ENCODE measurements around the gene BMPR1A. TPM values are rescaled to one million over a fixed set of nuclear protein-coding genes. Genes with fewer than 3 reads are reported as not detected.

BMPR1A gene
- total RNA-seq, 6 experiments from 2014 or later, result 41.9 to 50.5 (median 46.6) TPM

DNA sequence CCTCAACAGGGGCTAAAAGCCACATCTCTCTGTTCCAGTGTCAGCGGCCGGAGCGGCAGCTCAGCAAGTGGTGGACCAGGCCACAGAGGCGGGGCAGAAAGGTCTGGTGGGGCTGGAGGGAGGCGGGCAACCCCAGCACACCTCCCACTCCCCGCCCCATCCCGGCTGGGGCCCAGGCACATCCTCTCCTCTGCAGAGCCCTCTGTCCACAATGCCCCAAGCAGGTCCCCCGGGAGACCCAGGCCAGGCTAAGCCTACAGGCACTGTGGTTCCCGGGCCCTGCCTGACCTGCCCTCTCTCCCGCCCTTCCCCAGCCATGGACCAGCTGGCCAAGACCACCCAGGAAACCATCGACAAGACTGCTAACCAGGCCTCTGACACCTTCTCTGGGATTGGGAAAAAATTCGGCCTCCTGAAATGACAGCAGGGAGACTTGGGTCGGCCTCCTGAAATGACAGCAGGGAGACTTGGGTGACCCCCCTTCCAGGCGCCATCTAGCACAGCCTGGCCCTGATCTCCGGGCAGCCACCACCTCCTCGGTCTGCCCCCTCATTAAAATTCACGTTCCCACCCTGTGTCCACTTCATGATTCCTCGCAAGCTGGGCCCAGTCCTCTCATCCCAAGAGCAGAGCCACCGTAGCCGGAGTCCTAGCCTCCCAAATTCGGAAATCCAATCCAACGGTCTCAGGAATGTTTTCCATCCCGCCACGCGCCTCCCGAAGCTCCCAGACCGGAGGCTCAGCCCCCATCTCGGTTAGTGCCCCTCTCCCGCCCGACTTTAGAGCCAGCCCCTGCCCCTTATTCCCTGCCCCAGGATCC lies 214.0 kb downstream of the BMPR1A start:
- peaks cover 9% of the 10 kb centered on the region; the same call in 1 of the 2 replicates for H3K27me3 Mint-ChIP-seq (ENCODE audit: insufficient read depth)
- TF ChIP-seq, protein P1, sequence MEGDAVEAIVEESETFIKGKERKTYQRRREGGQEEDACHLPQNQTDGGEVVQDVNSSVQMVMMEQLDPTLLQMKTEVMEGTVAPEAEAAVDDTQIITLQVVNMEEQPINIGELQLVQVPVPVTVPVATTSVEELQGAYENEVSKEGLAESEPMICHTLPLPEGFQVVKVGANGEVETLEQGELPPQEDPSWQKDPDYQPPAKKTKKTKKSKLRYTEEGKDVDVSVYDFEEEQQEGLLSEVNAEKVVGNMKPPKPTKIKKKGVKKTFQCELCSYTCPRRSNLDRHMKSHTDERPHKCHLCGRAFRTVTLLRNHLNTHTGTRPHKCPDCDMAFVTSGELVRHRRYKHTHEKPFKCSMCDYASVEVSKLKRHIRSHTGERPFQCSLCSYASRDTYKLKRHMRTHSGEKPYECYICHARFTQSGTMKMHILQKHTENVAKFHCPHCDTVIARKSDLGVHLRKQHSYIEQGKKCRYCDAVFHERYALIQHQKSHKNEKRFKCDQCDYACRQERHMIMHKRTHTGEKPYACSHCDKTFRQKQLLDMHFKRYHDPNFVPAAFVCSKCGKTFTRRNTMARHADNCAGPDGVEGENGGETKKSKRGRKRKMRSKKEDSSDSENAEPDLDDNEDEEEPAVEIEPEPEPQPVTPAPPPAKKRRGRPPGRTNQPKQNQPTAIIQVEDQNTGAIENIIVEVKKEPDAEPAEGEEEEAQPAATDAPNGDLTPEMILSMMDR (IDR thresholded peaks at IDR 0.05), result no peak
- peak; percentile 70 for DNase-seq
- H3K4me3 Mint-ChIP-seq, result peak overlapping the region; percentile 90
- peaks cover 62% of the 10 kb centered on the region for H3K4me1 Mint-ChIP-seq (ENCODE audit: low read depth)
- peaks cover 13% of the 10 kb centered on the region for H3K36me3 Mint-ChIP-seq (ENCODE audit: low read depth)
- peak overlapping the region; percentile 100 for H3K27ac Mint-ChIP-seq
- no peaks in the 10 kb centered on the region for H3K9me3 Mint-ChIP-seq

DNA sequence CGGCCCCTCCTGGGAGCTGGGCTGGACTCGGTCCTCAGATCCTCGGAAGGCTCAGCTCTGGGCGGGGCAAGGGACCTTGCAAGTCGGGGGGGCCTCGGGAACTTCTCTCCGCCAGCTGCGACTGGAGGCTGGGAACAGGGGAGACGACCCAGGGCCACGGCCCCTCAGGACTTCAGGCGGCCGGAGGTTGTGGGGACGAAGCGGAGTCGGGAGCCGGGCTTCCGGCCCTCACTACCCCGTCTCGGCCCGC lies 214.5 kb downstream of the BMPR1A start:
- no peaks in the 10 kb centered on the region for H3K9me3 Mint-ChIP-seq
- H3K4me3 Mint-ChIP-seq, result peak overlapping the region; percentile 90
- peaks cover 9% of the 10 kb centered on the region; the same call in 1 of the 2 replicates for H3K27me3 Mint-ChIP-seq (ENCODE audit: insufficient read depth)
- H3K4me1 Mint-ChIP-seq (ENCODE audit: low read depth), result peaks cover 59% of the 10 kb centered on the region
- no peak for DNase-seq
- TF ChIP-seq, protein P1 (IDR thresholded peaks at IDR 0.05), result no peak
- peaks cover 13% of the 10 kb centered on the region for H3K36me3 Mint-ChIP-seq (ENCODE audit: low read depth)
- peak overlapping the region; percentile 100 for H3K27ac Mint-ChIP-seq

DNA sequence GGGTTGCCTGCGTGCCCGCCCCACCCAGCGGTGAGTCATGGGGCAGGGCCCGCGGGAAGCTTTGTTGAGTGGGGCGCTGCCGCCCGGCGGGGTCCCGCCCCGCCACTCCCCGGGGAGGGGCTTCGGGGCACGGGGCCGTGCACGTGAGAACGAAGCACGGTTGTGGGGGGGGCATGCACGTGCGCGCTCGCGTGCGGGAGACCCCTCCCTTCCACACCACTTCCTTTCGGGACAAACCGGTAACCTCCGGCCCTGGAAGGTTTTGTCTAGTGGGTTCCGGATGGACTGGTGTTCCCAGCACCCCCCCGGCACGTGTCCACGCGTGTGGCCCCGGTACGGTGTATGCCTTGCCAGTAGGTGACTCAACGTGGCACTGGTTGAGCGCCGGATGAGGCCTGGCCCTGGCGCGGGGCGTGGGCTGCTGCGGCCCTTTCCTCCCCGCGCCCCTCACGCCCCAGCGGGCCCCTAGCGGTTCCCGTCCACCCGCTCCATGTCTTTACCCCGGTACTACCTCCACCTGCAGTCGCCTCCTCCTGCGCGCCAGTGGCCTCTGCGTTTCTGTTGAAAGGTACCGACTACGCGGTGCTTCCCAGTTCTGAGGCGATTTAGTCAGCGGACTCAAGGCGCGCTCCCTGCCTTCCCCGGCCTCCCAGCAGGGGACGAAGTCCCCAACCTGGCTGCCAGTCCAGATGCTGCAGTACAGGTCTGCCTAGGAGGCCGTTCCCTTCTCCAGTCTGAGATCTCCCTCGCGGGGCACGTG lies 215.0 kb downstream of the BMPR1A start:
- TF ChIP-seq, protein P1 (IDR thresholded peaks at IDR 0.05), result peak; percentile 40
- peaks cover 9% of the 10 kb centered on the region; the same call in 1 of the 2 replicates for H3K27me3 Mint-ChIP-seq (ENCODE audit: insufficient read depth)
- DNase-seq, result peak; percentile 92
- peaks cover 54% of the 10 kb centered on the region for H3K4me1 Mint-ChIP-seq (ENCODE audit: low read depth)
- peaks cover 13% of the 10 kb centered on the region for H3K36me3 Mint-ChIP-seq (ENCODE audit: low read depth)
- no peaks in the 10 kb centered on the region for H3K9me3 Mint-ChIP-seq
- H3K27ac Mint-ChIP-seq, result peak overlapping the region; percentile 100
- peak overlapping the region; percentile 90 for H3K4me3 Mint-ChIP-seq

DNA sequence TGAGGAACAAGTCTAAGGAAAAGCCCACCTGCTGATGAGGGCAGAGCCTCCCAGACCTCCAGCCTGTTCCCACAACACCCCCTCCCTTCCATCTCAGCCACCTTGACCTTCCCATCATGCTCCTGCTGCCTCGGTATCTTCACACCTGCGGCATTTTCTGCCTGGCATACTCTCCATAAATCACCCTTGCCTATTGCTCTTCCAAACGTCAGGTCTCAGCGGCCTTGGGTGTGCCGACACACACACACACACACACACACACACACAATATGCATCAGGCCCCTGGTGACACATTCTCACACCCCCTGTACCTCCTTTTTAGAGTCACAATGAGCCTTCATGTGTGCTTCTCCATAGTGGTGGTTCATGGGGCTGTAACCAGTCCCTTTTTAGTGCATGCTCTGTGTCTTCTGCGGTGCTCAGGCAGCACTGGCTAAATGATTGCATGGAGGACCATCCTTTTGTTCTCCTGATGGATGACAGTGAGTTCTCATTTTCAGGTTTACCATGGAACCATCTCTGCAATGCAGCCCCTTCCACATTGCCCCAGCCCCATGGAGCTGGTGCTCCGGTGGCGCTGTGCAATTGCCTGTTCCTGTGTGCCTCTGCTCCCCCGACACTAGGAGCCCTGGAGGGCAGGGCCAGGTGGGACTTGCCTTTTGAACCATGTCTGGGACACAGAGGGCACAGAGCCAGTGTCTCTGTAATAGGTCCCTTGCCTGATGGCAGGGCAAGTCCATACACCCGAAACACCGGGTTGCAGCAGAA lies 216.4 kb downstream of the BMPR1A start:
- Mint-ChIP-seq H3K27ac (peak overlapping the region; percentile 100), H3K36me3 (ENCODE audit: low read depth) (peaks cover 13% of the 10 kb centered on the region), H3K4me1 (ENCODE audit: low read depth) (peaks cover 44% of the 10 kb centered on the region), H3K4me3 (peak overlapping the region; percentile 18; the same call in 1 of the 2 replicates), H3K9me3 (no peaks in the 10 kb centered on the region), H3K27me3 (ENCODE audit: insufficient read depth) (peaks cover 9% of the 10 kb centered on the region; the same call in 1 of the 2 replicates)
- TF ChIP-seq, protein P1 (IDR thresholded peaks at IDR 0.05), result no peak
- DNase-seq, result no peak

DNA sequence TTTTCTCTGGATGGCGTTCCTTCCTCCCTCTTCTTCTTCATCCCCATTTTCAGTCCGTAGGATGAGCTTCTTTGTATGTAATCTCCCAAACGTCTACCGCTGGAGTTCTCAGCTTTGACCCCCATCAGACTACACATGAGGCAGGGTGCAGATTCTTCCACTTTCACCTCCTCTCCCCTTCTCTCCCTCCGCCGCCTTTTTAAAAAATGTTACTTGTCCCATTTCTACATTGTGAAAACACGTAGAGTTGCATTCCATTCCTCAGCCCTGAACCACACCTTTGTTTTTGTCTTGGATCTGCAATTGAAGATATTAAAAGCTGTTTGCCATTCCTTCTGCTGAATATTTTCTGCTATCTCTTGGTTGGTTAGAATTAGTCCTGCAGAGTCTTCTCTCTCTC lies 218.1 kb downstream of the BMPR1A start:
- H3K27ac Mint-ChIP-seq, result no peak overlapping the region
- H3K36me3 Mint-ChIP-seq (ENCODE audit: low read depth), result peaks cover 13% of the 10 kb centered on the region

More for the DNA sequence above, 218.1 kb downstream of the BMPR1A start:
- TF ChIP-seq, protein P1 (IDR thresholded peaks at IDR 0.05), result no peak
- H3K4me3 Mint-ChIP-seq, result no peak overlapping the region
- peaks cover 44% of the 10 kb centered on the region for H3K4me1 Mint-ChIP-seq (ENCODE audit: low read depth)
- no peak for DNase-seq
- no peaks in the 10 kb centered on the region for H3K9me3 Mint-ChIP-seq
- peaks cover 9% of the 10 kb centered on the region; the same call in 1 of the 2 replicates for H3K27me3 Mint-ChIP-seq (ENCODE audit: insufficient read depth)
